Glutamatergic neuron (in vitro differentiated cells): Measurements from ENCODE around the gene PPFIBP1. TPM values are rescaled to one million over a fixed set of nuclear protein-coding genes. Genes with fewer than 3 reads are reported as not detected.

Source experiments
- DNase-seq: peaks from one replicate; pipeline ENCODE4 v3.0.0; 2022
- H3K27ac Mint-ChIP-seq: one replicate; pipeline ENCODE4 v1.8.0; 2020; ENCODE audit warnings: mild to moderate bottlenecking, mixed read lengths, inconsistent platforms; ENCODE audit not compliant: unreplicated experiment
- H3K27me3 Mint-ChIP-seq: one replicate; pipeline ENCODE4 v1.8.0; 2020; ENCODE audit warnings: mild to moderate bottlenecking, moderate library complexity, mixed read lengths, inconsistent platforms; ENCODE audit not compliant: unreplicated experiment
- H3K36me3 Mint-ChIP-seq: one replicate; pipeline ENCODE4 v1.8.0; 2020; ENCODE audit warnings: mild to moderate bottlenecking, mixed read lengths, inconsistent platforms; ENCODE audit not compliant: unreplicated experiment
- H3K4me1 Mint-ChIP-seq: one replicate; pipeline ENCODE4 v1.8.0; 2020; ENCODE audit warnings: mild to moderate bottlenecking, low read depth, mixed read lengths, inconsistent platforms; ENCODE audit not compliant: unreplicated experiment
- H3K4me3 Mint-ChIP-seq: one replicate; pipeline ENCODE4 v1.8.0; 2020; ENCODE audit warnings: mild to moderate bottlenecking, mixed read lengths, inconsistent platforms; ENCODE audit not compliant: unreplicated experiment
- H3K9me3 Mint-ChIP-seq: one replicate; pipeline ENCODE4 v1.8.0; 2020; ENCODE audit warnings: mild to moderate bottlenecking, moderate library complexity, mixed read lengths, inconsistent platforms; ENCODE audit not compliant: unreplicated experiment
- total RNA-seq: library from RNA; stranded (reverse); fragmentation: NEBNext Ultra II Directional; extraction: Animal tissue kit (Norgen Biotek cat#: 25700); gene quantifications from one replicate; pipeline ENCODE4 v1.2.1, GENCODE V29; 2021; ENCODE audit not compliant: unreplicated experiment
- TF ChIP-seq, protein P1 (sequence below): fragments of 200-600 bp; sonication (generic); IDR thresholded peaks from one replicate; pipeline ENCODE4 v1.5.0; 2021; ENCODE audit not compliant: partially characterized antibody, unreplicated experiment

The PPFIBP1 gene
- total RNA-seq, 1 donor from 2014 or later, result 43.0 TPM

- TF ChIP-seq, protein P1, sequence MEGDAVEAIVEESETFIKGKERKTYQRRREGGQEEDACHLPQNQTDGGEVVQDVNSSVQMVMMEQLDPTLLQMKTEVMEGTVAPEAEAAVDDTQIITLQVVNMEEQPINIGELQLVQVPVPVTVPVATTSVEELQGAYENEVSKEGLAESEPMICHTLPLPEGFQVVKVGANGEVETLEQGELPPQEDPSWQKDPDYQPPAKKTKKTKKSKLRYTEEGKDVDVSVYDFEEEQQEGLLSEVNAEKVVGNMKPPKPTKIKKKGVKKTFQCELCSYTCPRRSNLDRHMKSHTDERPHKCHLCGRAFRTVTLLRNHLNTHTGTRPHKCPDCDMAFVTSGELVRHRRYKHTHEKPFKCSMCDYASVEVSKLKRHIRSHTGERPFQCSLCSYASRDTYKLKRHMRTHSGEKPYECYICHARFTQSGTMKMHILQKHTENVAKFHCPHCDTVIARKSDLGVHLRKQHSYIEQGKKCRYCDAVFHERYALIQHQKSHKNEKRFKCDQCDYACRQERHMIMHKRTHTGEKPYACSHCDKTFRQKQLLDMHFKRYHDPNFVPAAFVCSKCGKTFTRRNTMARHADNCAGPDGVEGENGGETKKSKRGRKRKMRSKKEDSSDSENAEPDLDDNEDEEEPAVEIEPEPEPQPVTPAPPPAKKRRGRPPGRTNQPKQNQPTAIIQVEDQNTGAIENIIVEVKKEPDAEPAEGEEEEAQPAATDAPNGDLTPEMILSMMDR, result no peak
- no peaks in the 10 kb centered on the region for H3K27me3 Mint-ChIP-seq
- H3K36me3 Mint-ChIP-seq, result no peaks in the 10 kb centered on the region
- no peak for DNase-seq
- no peak overlapping the region for H3K27ac Mint-ChIP-seq
- no peaks in the 10 kb centered on the region for H3K4me1 Mint-ChIP-seq
- no peak overlapping the region for H3K4me3 Mint-ChIP-seq
- no peaks in the 10 kb centered on the region for H3K9me3 Mint-ChIP-seq
Observed at GRCh38 chr12:27486961-27487360, 37.0 kb upstream of the PPFIBP1 start.

GRCh38 chr12:27488479-27488878, 35.5 kb upstream of the PPFIBP1 start:
- Mint-ChIP-seq H3K9me3 (no peaks in the 10 kb centered on the region), H3K36me3 (no peaks in the 10 kb centered on the region), H3K4me1 (peaks cover under 1% of the 10 kb centered on the region), H3K27me3 (no peaks in the 10 kb centered on the region), H3K4me3 (no peak overlapping the region), H3K27ac (no peak overlapping the region)
- TF ChIP-seq, protein P1, result no peak
- no peak for DNase-seq

- Mint-ChIP-seq H3K27ac (no peak overlapping the region), H3K36me3 (no peaks in the 10 kb centered on the region), H3K4me1 (peaks cover 2% of the 10 kb centered on the region), H3K27me3 (no peaks in the 10 kb centered on the region), H3K4me3 (no peak overlapping the region), H3K9me3 (no peaks in the 10 kb centered on the region)
- TF ChIP-seq, protein P1, result no peak
- no peak for DNase-seq
Observed at GRCh38 chr12:27491226-27491625, 32.8 kb upstream of the PPFIBP1 start.

DNA sequence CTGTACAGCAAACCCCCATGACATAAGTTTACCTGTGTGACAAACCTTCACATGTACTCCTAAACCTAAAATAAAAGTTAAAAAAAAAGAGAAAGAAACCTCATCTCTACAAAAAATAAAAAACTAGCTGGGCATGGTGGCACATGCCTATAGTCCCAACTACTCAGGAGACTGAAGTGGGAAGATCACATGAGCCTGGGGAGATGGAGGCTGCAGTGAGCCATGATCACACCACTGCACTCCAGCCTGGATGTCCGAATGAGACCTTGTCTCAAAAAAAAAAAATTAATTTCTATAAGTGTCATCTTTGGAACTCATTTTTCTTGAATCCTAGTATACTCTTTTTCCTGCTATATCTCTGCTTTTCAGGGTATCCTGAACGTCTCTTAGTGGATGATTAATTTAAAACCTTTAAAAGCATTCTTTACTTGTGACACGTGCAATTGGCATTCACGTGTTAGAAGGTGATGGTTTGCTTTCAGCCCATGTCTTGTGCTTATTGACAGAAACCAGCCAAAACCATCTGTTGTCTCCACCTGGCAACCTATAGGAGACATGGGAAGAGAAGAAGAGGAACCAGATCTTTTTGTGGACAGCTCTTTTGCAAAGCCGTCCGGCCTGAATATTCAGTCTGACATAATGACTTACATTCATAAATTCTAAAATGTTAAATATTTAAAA, 30.6 kb upstream of the PPFIBP1 start:
- no peak for DNase-seq
- no peak overlapping the region for H3K4me3 Mint-ChIP-seq
- no peaks in the 10 kb centered on the region for H3K27me3 Mint-ChIP-seq
- H3K4me1 Mint-ChIP-seq, result peaks cover 2% of the 10 kb centered on the region
- no peaks in the 10 kb centered on the region for H3K9me3 Mint-ChIP-seq
- no peaks in the 10 kb centered on the region for H3K36me3 Mint-ChIP-seq
- no peak overlapping the region for H3K27ac Mint-ChIP-seq
- TF ChIP-seq, protein P1, result no peak

GRCh38 chr12:27497446-27497845, 26.6 kb upstream of the PPFIBP1 start:
- no peaks in the 10 kb centered on the region for H3K36me3 Mint-ChIP-seq

More at GRCh38 chr12:27497446-27497845, 26.6 kb upstream of the PPFIBP1 start:
- TF ChIP-seq, protein P1, result no peak
- Mint-ChIP-seq H3K4me3 (no peak overlapping the region), H3K9me3 (no peaks in the 10 kb centered on the region), H3K4me1 (peaks cover 2% of the 10 kb centered on the region), H3K27ac (no peak overlapping the region), H3K27me3 (no peaks in the 10 kb centered on the region)
- no peak for DNase-seq
